Measurements from ENCODE around the gene CFAP90. TPM values are rescaled to one million over a fixed set of nuclear protein-coding genes. Genes with fewer than 3 reads are reported as not detected.

The CFAP90 gene
- polyA plus RNA-seq, 1 experiment: 0.10 TPM

DNA sequence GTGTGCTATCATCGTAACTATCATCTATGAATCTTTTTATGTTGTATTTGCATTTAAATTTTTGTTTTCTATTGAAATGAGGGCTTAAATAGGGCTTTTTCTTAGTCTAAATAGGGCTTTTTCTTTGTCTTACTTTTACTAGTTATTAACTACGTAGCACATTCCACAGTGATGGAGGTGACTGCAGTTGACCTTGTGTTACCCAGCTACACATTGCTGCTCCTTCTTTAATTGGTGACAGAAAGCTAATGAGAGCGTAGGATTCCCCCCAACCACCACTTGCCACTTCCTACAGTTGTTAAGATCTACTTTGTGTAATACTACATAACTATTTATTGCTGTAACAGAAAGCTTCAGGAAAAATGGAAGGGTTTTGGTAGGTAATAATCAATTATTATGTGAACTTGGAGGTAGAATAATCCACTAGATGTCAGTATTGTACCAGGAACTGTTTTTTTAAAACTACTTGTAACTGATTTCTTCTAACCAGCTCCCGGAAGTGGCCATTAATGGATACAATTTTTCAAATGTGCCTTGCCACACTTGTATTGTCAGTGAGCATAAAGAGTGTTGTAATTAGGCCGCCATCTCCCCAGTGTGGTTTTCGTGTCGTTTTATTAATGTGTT lies 36.0 kb upstream of the CFAP90 start:
- H3K27me3 ChIP-seq (ENCODE audit: control insufficient read depth, insufficient read depth, low read length): no peaks in the 10 kb centered on the region
- CTCF ChIA-PET: interaction anchor here (0.6 to 3.8 kb wide), 17 partner anchors 9 to 1618 kb away, joined by 3 to 16 read pairs (median 4); no protein-coding TSS in a partner anchor
- H3K36me3 ChIP-seq (ENCODE audit: control insufficient read depth, insufficient read depth, low read length): peaks cover 14% of the 10 kb centered on the region
- DNase-seq (ENCODE audit: low read depth): no peak
- no peak overlapping the region for H3K4me3 ChIP-seq (ENCODE audit: low read depth, low read length)
- TF ChIP-seq, protein P1, sequence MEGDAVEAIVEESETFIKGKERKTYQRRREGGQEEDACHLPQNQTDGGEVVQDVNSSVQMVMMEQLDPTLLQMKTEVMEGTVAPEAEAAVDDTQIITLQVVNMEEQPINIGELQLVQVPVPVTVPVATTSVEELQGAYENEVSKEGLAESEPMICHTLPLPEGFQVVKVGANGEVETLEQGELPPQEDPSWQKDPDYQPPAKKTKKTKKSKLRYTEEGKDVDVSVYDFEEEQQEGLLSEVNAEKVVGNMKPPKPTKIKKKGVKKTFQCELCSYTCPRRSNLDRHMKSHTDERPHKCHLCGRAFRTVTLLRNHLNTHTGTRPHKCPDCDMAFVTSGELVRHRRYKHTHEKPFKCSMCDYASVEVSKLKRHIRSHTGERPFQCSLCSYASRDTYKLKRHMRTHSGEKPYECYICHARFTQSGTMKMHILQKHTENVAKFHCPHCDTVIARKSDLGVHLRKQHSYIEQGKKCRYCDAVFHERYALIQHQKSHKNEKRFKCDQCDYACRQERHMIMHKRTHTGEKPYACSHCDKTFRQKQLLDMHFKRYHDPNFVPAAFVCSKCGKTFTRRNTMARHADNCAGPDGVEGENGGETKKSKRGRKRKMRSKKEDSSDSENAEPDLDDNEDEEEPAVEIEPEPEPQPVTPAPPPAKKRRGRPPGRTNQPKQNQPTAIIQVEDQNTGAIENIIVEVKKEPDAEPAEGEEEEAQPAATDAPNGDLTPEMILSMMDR (IDR thresholded peaks at IDR 0.05; ENCODE audit: insufficient read depth, low read depth, low read length): peak; percentile 47
- POLR2A ChIA-PET: no interaction called here

DNA sequence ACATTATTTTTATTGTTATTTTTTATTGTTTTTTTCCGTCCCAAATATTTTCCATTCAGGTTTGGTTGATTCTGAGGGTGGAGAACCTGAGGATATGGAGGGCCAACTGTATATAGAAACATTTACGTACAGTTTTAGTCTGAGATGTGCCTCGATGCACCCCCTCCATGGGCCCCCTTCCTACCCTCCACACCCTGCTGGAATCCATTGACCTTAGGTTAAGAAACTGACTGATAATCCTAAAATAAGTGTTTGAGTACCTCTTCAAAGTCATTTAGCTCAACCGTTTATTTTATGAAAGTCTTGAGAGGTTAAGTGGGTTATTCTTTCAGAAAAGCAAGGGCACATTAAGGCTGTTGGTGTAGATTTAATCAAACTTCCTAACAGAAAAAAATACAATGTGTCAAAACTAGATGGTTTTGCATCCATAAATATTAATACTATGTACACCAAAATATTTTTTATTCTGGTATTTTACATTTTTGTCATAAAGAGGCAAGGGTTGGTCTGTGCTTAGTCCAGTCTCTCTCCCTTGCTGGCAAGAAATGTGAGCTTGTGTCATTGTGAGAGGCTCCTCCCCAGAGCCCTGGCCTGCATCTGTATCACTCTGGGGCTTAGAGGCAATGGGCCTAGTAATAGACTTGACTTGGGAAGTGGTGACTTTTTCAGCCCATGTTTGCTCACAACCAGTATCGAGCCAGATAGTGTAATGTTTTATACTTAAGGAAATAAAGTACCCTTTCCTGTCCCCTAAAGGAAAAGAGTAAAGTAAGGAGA lies 33.7 kb upstream of the CFAP90 start:
- H3K36me3 ChIP-seq (ENCODE audit: control insufficient read depth, insufficient read depth, low read length): peaks cover 13% of the 10 kb centered on the region
- no peak overlapping the region for H3K4me3 ChIP-seq (ENCODE audit: low read depth, low read length)
- POLR2A ChIA-PET: no interaction called here
- CTCF ChIA-PET: interaction anchor here (0.6 to 3.8 kb wide), 2 partner anchors 12 to 1921 kb away, joined by 3 to 16 read pairs; no protein-coding TSS in a partner anchor
- no peak for DNase-seq (ENCODE audit: low read depth)
- TF ChIP-seq, protein P1 (IDR thresholded peaks at IDR 0.05; ENCODE audit: insufficient read depth, low read depth, low read length): no peak
- H3K27me3 ChIP-seq (ENCODE audit: control insufficient read depth, insufficient read depth, low read length): no peaks in the 10 kb centered on the region

DNA sequence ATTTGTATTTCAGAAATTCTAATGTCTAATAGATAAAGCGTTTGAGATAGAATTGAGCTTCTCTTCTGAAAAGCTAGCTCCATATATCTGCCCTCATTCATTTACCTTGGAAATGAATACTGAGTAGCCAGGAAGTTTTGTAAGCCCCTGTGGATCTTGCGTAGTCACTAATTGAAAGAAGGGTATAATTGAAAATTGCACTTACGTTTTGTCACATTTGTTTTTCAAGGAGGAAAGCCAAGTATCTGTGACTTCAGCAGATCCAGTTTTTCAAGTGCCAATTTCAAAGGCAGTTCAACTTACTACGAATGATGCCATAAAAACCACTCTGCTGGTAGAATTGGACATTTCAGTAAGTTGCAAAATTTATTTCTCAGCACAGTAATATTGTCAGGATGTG lies 32.0 kb upstream of the CFAP90 start:
- no peak overlapping the region for H3K4me3 ChIP-seq (ENCODE audit: low read depth, low read length)
- TF ChIP-seq, protein P1 (IDR thresholded peaks at IDR 0.05; ENCODE audit: insufficient read depth, low read depth, low read length): no peak
- CTCF ChIA-PET: no interaction called here
- peaks cover 12% of the 10 kb centered on the region for H3K36me3 ChIP-seq (ENCODE audit: control insufficient read depth, insufficient read depth, low read length)
- DNase-seq (ENCODE audit: low read depth): no peak
- no peaks in the 10 kb centered on the region for H3K27me3 ChIP-seq (ENCODE audit: control insufficient read depth, insufficient read depth, low read length)
- POLR2A ChIA-PET: no interaction called here

DNA sequence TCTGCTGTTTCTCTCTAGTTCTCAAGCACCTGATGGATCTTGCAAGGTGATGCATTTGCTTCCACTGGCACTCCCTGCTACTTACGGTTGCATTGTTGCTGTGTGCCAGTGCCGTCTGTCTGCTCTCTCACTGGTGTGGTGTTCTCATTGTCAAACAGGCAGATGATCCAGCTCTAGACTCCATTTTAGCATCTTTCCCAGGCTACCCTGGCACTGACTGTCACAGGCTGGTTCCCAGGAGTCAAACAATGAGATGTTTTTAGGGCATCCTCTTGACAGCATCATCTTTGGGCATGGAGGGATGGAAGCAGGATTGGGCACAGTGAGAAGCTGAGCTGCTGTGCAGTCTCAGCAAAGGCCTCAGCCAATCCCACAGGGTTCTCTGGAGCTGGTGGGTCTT lies 30.9 kb upstream of the CFAP90 start:
- TF ChIP-seq, protein P1 (IDR thresholded peaks at IDR 0.05; ENCODE audit: insufficient read depth, low read depth, low read length): no peak
- H3K36me3 ChIP-seq (ENCODE audit: control insufficient read depth, insufficient read depth, low read length): peaks cover 12% of the 10 kb centered on the region
- no peak overlapping the region for H3K4me3 ChIP-seq (ENCODE audit: low read depth, low read length)
- ChIA-PET POLR2A (no interaction called here), CTCF (interaction anchor here (1.0 to 1.4 kb wide), 2 partner anchors 10 to 13 kb away, joined by 3 to 4 read pairs; partner anchors contain the start of genes FASTKD3 and MTRR)
- H3K27me3 ChIP-seq (ENCODE audit: control insufficient read depth, insufficient read depth, low read length): no peaks in the 10 kb centered on the region
- no peak for DNase-seq (ENCODE audit: low read depth)

DNA sequence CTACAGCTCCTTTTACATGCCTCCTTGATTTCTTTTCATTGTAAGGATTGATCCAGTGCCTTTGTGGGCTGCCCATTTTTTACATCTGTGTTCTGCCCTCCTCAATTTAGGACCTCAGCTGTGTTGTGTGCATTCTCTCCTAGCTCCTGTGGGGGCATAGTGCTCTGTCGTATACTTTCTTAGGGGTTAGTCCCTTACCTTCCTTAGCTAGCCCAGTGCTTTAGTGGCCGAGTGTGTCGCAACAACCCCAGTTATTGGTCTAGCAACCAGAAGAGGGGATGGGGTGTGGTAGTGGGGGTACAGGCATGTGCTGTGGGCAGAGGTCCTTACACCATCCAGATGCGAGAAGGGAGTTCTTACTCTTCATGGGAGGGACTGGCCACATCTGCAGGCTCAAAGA lies 30.2 kb upstream of the CFAP90 start:
- H3K27me3 ChIP-seq (ENCODE audit: control insufficient read depth, insufficient read depth, low read length): no peaks in the 10 kb centered on the region
- TF ChIP-seq, protein P1 (IDR thresholded peaks at IDR 0.05; ENCODE audit: insufficient read depth, low read depth, low read length): no peak
- ChIA-PET POLR2A (no interaction called here), CTCF (interaction anchor here (1.0 to 1.4 kb wide), 3 partner anchors 9 to 16 kb away, joined by 3 to 4 read pairs (median 3); partner anchors contain the start of genes FASTKD3 and MTRR)
- no peak overlapping the region for H3K4me3 ChIP-seq (ENCODE audit: low read depth, low read length)
- peaks cover 12% of the 10 kb centered on the region for H3K36me3 ChIP-seq (ENCODE audit: control insufficient read depth, insufficient read depth, low read length)
- no peak for DNase-seq (ENCODE audit: low read depth)
